ENCODE data around the gene YBX1. TPM values are rescaled to one million over a fixed set of nuclear protein-coding genes. Genes with fewer than 3 reads are reported as not detected.
"Not testable (repeated sequence)": the region's sequence is repeated elsewhere in the genome, so short reads cannot be mapped to it uniquely, and the experiment has no call there.

Gene YBX1
- total and polyA plus RNA-seq, 7 donors, result 878 to 1,545 (median 1,131) TPM

GRCh38 chr1:42679364-42679983 lies 2.7 kb upstream of the YBX1 start:
- TF ChIP-seq CTCF (IDR thresholded peaks at IDR 0.05), result no peak
- H3K36me3 ChIP-seq (ENCODE audit: insufficient read depth in 1 of 2, low read depth in 1 of 2), result peaks cover 2 to 24% of the 10 kb centered on the region in 2 donors
- ATAC-seq, result no peak
- H3K27ac ChIP-seq, result no peak overlapping the region
- 44 to 64% (median 59%) methylated on average over 10 of the region's 10 CpGs for WGBS, 3 donors
- H3K27me3 ChIP-seq (ENCODE audit: insufficient read depth in 3 of 3, low read length in 2 of 3), result no peaks in the 10 kb centered on the region
- no peak for DNase-seq
- H3K4me3 ChIP-seq, result no peak overlapping the region
- intact Hi-C loops (cut with DNase I), result no loop called here
- H3K4me1 ChIP-seq, result peaks cover 34% of the 10 kb centered on the region
- no peaks in the 10 kb centered on the region for H3K9me3 ChIP-seq

- H3K4me1 ChIP-seq, result peaks cover 35% of the 10 kb centered on the region
- H3K9me3 ChIP-seq, result no peaks in the 10 kb centered on the region
- no peak for TF ChIP-seq CTCF (IDR thresholded peaks at IDR 0.05)
- no peaks in the 10 kb centered on the region for H3K27me3 ChIP-seq (ENCODE audit: insufficient read depth in 3 of 3, low read length in 2 of 3)
- H3K27ac ChIP-seq, result no peak overlapping the region
- peaks cover 2 to 20% of the 10 kb centered on the region in 2 donors for H3K36me3 ChIP-seq (ENCODE audit: insufficient read depth in 1 of 2, low read depth in 1 of 2)
- ATAC-seq (no peak), DNase-seq (no peak)
- peak overlapping the region; percentile 81 for H3K4me3 ChIP-seq
- WGBS, 3 donors, result 65 to 92% (median 74%) methylated on average over 2 of the region's 2 CpGs
- intact Hi-C loops (cut with DNase I), result no loop called here
Observed at GRCh38 chr1:42680055-42680454, 2.2 kb upstream of the YBX1 start.

GRCh38 chr1:42680921-42681683 lies 1.1 kb upstream of the YBX1 start:
- Histone ChIP-seq H3K9me3 (no peaks in the 10 kb centered on the region), H3K27ac (peak overlapping the region; percentile 92), H3K4me3 (peak overlapping the region; percentile 81), H3K36me3 (ENCODE audit: insufficient read depth in 1 of 2, low read depth in 1 of 2) (peaks cover 0 to 9% of the 10 kb centered on the region in 2 donors), H3K27me3 (ENCODE audit: insufficient read depth in 3 of 3, low read length in 2 of 3) (no peaks in the 10 kb centered on the region), H3K4me1 (peaks cover 46% of the 10 kb centered on the region)
- DNase-seq (no peak), ATAC-seq (peak in 1 of 4 donors; percentile 48)
- TF ChIP-seq CTCF (IDR thresholded peaks at IDR 0.05), result no peak
- intact Hi-C loops (cut with DNase I), result no loop called here
- 5 to 8% (median 7%) methylated on average over 18 of the region's 18 CpGs for WGBS, 3 donors

- H3K9me3 ChIP-seq; H3K36me3 ChIP-seq (ENCODE audit: insufficient read depth in 1 of 2, low read depth in 1 of 2); H3K27me3 ChIP-seq (ENCODE audit: insufficient read depth in 3 of 3, low read length in 2 of 3): not testable (repeated sequence)
- peak in 1 of 2 donors; percentile 49 for DNase-seq
- peaks cover 59% of the 10 kb centered on the region for H3K4me1 ChIP-seq
- peak in 3 of 4 donors; percentile 23 to 44 (median 32) for ATAC-seq
- H3K4me3 ChIP-seq, result peak overlapping the region; percentile 81
- 0% methylated on average over 1 to 33 of the region's 33 CpGs for WGBS, 3 donors
- intact Hi-C loops (cut with DNase I), result loop anchor here in 1 of 2 donors (1.0 kb wide), 1 partner anchor 24 kb away; the partner anchor contains the start of gene PPIH
- peak overlapping the region; percentile 92 for H3K27ac ChIP-seq
Observed at GRCh38 chr1:42682484-42682738, 193 bp downstream of the YBX1 start.

GRCh38 chr1:42682739-42683531 lies 717 bp downstream of the YBX1 start:
- Histone ChIP-seq H3K27me3 (ENCODE audit: insufficient read depth in 3 of 3, low read length in 2 of 3) (no peaks in the 10 kb centered on the region), H3K4me3 (peak overlapping the region; percentile 81), H3K36me3 (ENCODE audit: insufficient read depth in 1 of 2, low read depth in 1 of 2) (peaks cover 2 to 8% of the 10 kb centered on the region in 2 donors), H3K27ac (peak overlapping the region; percentile 92), H3K9me3 (no peaks in the 10 kb centered on the region), H3K4me1 (peaks cover 64% of the 10 kb centered on the region)
- peak; percentile 79 to 88 for DNase-seq
- WGBS, 3 donors, result 0 to 1% (median 1%) methylated on average over 50 to 97 of the region's 103 CpGs
- peak; percentile 52 to 67 (median 58) for ATAC-seq
- intact Hi-C loops (cut with DNase I), result loop anchor here in 1 of 2 donors (1.0 kb wide), 1 partner anchor 25 kb away; the partner anchor contains the start of gene PPIH
- TF ChIP-seq CTCF (IDR thresholded peaks at IDR 0.05), result no peak

Measured in psoas muscle (tissue), 8 donors.